Cardiac muscle cell (in vitro differentiated cells and primary cell): ENCODE measurements around the gene ELAVL1. TPM values are rescaled to one million over a fixed set of nuclear protein-coding genes. Genes with fewer than 3 reads are reported as not detected.

ENCODE experiments used
- DNase-seq, 2 donors: peaks; one replicate each; pipeline versions ENCODE4 v3.0.0 to v3.0.0-alpha.2; 2010 to 2017; ENCODE audit warnings: low read depth in 1 of 2, low spot score in 1 of 2
- H3K27ac ChIP-seq: fragments of 200-600 bp; sonication (generic); 2 replicates; pipeline ENCODE4 v1.5.1; 2016
- H3K27me3 ChIP-seq: fragments of 200-600 bp; sonication (generic); 2 replicates; pipeline ENCODE4 v1.6.0; 2016; ENCODE audit warnings: control low read depth
- H3K36me3 ChIP-seq: fragments of 200-600 bp; sonication (generic); 2 replicates; pipeline ENCODE4 v1.5.1; 2016; ENCODE audit warnings: control low read depth
- H3K4me1 ChIP-seq: fragments of 200-600 bp; sonication (generic); 2 replicates; pipeline ENCODE4 v1.8.1; 2017; ENCODE audit warnings: low read depth, mild to moderate bottlenecking, mixed run types
- H3K4me3 ChIP-seq: fragments of 200-600 bp; sonication (generic); 2 replicates; pipeline ENCODE4 v1.5.1; 2016; ENCODE audit warnings: mild to moderate bottlenecking
- H3K9me3 ChIP-seq: fragments of 200-600 bp; sonication (generic); 2 replicates; pipeline ENCODE4 v1.5.1; 2017; ENCODE audit warnings: low read depth, mild to moderate bottlenecking, control low read depth
- polyA plus RNA-seq: library from polyadenylated mRNA; unstranded; fragments of >200 nt; fragmentation: Nextera tagmentation; extraction: Ambion mirVana; gene quantifications from 2 replicates; pipeline ENCODE4 v1.2.1, GENCODE V29; 2016
- total RNA-seq: library from RNA; depleted of rRNA; stranded (reverse); fragments of >200 nt; gene quantifications from 2 replicates; pipeline ENCODE4 v1.2.3, GENCODE V29; 2016
- TF ChIP-seq, protein P1 (sequence below): IDR thresholded peaks from 2 replicates; pipeline ENCODE4 v1.5.1; 2012; ENCODE audit warnings: low read depth, mild to moderate bottlenecking, low read length

The ELAVL1 gene
- total and polyA plus RNA-seq, 2 experiments from 2014 or later: 66.5 to 104 TPM

DNA sequence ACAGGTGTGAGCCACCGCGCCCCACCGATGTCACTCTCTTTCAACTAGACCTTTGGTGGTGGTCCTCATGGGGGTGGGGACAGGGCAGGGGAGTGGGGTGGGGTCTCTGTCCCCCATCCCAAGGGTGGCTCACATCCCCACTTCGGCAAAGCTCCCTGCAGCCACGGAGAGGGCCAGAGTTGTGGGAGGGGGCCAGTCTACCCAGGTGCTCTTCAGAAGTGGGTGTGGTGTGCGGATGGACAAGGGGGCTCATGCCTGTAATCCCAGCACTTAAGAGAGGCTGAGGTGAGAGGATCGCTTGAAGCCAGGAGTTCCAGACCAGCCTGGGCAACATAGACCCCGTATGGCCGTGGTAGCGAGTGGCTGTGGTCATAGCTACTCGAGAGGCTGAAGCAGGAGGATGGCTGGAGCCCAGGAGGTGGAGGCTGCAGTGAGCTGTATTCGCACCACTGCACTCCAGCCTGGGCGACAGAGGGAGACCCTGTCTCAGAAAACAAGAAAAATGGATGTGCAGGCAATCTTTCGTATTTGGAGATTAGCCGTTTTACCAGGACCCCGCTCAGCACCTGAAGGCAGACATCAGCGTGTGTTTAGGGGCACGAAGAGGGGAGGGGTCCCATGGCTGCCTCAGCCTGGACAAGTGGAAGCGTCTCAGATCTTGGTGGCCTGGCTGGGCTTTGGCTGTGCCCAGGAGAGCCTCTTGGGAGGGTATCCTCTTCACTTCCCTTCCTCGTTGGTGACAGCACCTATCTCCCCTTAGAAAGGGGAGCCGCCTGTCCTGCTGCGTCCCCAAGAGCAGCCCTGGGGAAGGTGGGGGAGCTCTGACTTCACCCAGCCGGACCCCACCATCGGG is 90.0 kb downstream of the ELAVL1 start:
- H3K27ac ChIP-seq: no peak overlapping the region
- peaks cover 5% of the 10 kb centered on the region for H3K4me1 ChIP-seq
- H3K4me3 ChIP-seq: peak overlapping the region; percentile 29
- peaks cover 51% of the 10 kb centered on the region for H3K27me3 ChIP-seq
- H3K9me3 ChIP-seq: no peaks in the 10 kb centered on the region
- peaks cover 19% of the 10 kb centered on the region for H3K36me3 ChIP-seq
- no peak for DNase-seq
- TF ChIP-seq, protein P1, sequence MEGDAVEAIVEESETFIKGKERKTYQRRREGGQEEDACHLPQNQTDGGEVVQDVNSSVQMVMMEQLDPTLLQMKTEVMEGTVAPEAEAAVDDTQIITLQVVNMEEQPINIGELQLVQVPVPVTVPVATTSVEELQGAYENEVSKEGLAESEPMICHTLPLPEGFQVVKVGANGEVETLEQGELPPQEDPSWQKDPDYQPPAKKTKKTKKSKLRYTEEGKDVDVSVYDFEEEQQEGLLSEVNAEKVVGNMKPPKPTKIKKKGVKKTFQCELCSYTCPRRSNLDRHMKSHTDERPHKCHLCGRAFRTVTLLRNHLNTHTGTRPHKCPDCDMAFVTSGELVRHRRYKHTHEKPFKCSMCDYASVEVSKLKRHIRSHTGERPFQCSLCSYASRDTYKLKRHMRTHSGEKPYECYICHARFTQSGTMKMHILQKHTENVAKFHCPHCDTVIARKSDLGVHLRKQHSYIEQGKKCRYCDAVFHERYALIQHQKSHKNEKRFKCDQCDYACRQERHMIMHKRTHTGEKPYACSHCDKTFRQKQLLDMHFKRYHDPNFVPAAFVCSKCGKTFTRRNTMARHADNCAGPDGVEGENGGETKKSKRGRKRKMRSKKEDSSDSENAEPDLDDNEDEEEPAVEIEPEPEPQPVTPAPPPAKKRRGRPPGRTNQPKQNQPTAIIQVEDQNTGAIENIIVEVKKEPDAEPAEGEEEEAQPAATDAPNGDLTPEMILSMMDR: no peak

DNA sequence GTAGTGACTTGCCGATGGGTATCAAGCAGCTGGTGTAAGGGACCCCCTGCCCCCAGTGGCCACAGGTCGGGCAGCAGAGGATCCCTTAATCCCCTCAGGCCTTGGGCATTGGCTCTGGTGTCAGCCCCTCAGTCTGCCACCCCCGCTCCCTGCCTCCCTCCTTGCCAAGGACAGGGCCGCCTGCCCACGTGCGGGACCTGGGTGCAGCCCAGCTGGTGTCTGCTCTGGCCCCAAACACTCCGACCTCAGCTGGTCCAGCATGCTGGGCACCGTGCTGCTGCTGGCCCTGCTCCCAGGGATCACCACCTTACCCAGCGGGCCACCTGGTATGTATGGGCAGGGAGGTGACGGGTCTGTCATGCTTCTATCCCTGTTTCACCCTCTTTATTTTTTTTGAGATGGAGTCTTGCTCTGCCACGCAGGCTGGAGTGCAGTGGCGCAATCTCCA is 90.8 kb downstream of the ELAVL1 start, which contains the start of gene TGFBR3L:
TSS of gene TGFBR3L (plus strand) at position 233 of the 448 bp plus-strand sequence.
- peaks cover 51% of the 10 kb centered on the region for H3K27me3 ChIP-seq
- no peak within 1 kb of the TSS for H3K4me3 ChIP-seq
- H3K27ac ChIP-seq: no peak within 1 kb of the TSS
- H3K36me3 ChIP-seq: peaks cover 21% of the 10 kb centered on the region
- peaks cover 5% of the 10 kb centered on the region for H3K4me1 ChIP-seq
- TF ChIP-seq, protein P1: no peak
- no peaks in the 10 kb centered on the region for H3K9me3 ChIP-seq
- no peak for DNase-seq

DNA sequence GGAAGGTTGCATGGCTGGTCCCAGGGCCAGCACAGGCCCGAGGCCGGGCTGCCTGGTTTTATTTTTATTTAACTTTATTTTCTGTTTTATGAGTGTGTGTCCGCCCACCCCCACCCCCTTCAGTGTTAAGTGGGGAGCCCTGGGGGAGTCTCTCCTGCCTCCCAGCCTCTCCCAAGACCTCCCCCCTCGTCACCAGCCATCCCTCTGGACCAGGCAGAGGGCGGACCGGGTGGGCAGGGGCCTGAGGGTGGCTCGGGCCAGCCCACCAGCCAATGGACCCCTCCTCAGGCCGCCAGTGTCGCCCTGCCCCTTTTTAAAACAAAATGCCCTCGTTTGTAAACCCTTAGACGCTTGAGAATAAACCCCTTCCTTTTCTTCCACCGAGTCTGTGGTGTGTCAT is 91.3 kb downstream of the ELAVL1 start:
- TF ChIP-seq, protein P1: no peak
- H3K27me3 ChIP-seq: peaks cover 51% of the 10 kb centered on the region

DNA sequence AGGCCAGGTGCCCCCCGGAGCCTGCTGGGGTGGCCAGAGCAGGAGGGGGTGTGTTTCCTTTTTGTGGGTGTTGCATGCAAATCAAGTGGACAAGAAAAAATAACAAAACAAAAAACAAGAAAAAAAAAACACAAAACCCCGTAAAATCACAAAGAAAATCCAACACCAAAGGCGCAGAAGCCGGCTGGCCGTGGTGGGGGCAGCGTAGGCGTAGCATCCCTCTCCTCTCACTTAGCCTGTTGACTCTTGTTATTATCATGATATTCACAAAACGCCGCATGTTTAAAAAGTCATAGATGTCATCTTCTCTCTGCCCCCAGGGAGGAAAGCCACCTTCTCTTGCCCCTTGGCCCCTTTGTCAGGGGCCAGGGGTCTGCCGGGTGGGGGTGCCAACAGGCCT is 91.8 kb downstream of the ELAVL1 start:
- H3K27me3 ChIP-seq: peaks cover 49% of the 10 kb centered on the region
- H3K4me1 ChIP-seq: peaks cover 5% of the 10 kb centered on the region

More for the DNA sequence above, 91.3 kb downstream of the ELAVL1 start:
- peaks cover 5% of the 10 kb centered on the region for H3K4me1 ChIP-seq
- H3K36me3 ChIP-seq: peaks cover 21% of the 10 kb centered on the region
- no peak overlapping the region for H3K4me3 ChIP-seq
- H3K27ac ChIP-seq: no peak overlapping the region
- no peak for DNase-seq
- H3K9me3 ChIP-seq: no peaks in the 10 kb centered on the region

DNA sequence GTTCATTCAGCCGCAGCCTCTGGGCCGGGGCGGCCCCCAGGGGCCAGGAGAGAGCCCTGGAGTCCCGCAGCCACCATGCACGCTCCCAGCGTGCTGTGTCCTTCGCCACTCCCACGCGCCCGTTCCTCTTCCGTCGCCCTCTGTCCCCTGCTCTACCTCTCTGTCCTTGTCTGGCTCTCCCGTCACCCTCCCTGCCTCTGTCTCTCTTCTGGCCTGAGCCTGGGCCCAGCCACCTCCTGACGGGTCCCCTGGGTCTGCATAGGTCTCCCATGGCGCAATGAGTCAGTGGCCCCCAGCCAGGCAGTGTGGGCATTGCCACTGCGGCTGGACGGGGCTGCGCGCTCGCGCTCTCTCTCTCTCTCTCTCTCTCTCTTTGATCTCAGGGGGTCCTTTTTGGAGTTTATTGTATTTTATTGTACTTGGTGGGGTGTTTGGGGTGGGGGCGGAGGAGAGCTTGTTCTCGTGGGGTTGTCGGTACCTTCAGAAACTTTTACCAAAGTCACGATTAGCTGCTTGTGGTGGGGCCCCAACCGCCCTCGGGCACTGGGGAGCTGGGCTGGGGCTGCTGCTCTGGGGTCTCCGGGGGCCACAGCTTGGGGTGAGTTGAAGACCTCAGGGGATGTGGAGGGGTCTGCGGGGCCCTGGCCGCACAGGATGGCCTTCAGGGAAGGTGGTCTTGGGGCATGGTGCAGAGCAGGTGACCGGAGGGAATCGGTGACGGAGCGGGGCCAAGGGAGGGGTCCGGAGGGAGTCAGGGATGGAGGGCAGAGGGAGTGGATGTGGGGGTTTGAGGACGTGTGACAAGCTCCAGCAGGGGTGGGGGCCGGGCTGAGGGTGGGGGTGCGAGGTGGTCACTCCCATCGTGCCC is 92.5 kb downstream of the ELAVL1 start:
- H3K27me3 ChIP-seq: peaks cover 42% of the 10 kb centered on the region
- peaks cover 5% of the 10 kb centered on the region for H3K4me1 ChIP-seq
- TF ChIP-seq, protein P1: no peak
- H3K27ac ChIP-seq: no peak overlapping the region
- H3K4me3 ChIP-seq: no peak overlapping the region
- DNase-seq: no peak
- peaks cover 21% of the 10 kb centered on the region for H3K36me3 ChIP-seq
- H3K9me3 ChIP-seq: no peaks in the 10 kb centered on the region

More for the DNA sequence above, 91.8 kb downstream of the ELAVL1 start:
- TF ChIP-seq, protein P1: no peak
- Histone ChIP-seq H3K9me3 (no peaks in the 10 kb centered on the region), H3K4me3 (no peak overlapping the region), H3K36me3 (peaks cover 21% of the 10 kb centered on the region), H3K27ac (no peak overlapping the region)
- DNase-seq: no peak
